H9 (cell line): ENCODE data around the gene NHS. TPM values are rescaled to one million over a fixed set of nuclear protein-coding genes. Genes with fewer than 3 reads are reported as not detected.

Experiments used
- DNase-seq: peaks from one replicate; pipeline ENCODE4 v3.0.0-alpha.2; 2017
- H2AFZ ChIP-seq: one replicate; pipeline ENCODE4 v1.6.1; 2013; ENCODE audit warnings: mild to moderate bottlenecking, low read length, control low read depth, moderate library complexity
- H2AK5ac ChIP-seq: 2 replicates; pipeline ENCODE4 v1.6.1; 2013; ENCODE audit warnings: low read length, control low read depth, mixed read lengths; ENCODE audit not compliant: insufficient read length
- H2BK120ac ChIP-seq: one replicate; pipeline ENCODE4 v1.6.1; 2013; ENCODE audit warnings: low read depth, mild to moderate bottlenecking, low read length, control low read depth, inconsistent platforms; ENCODE audit not compliant: poor library complexity, severe bottlenecking
- H2BK12ac ChIP-seq: 2 replicates; pipeline ENCODE4 v1.6.1; 2013; ENCODE audit warnings: low read length, control low read depth, mixed read lengths, low read depth; ENCODE audit not compliant: insufficient read length
- H2BK15ac ChIP-seq: 2 replicates; pipeline ENCODE4 v1.6.1; 2013; ENCODE audit warnings: low read depth, low read length, control low read depth
- H2BK20ac ChIP-seq: one replicate; pipeline ENCODE4 v1.6.1; 2013; ENCODE audit warnings: low read depth, mild to moderate bottlenecking, low read length, control low read depth, inconsistent platforms; ENCODE audit not compliant: poor library complexity, severe bottlenecking
- H2BK5ac ChIP-seq: 2 replicates; pipeline ENCODE4 v1.6.1; 2013; ENCODE audit warnings: low read length, control low read depth, mixed read lengths; ENCODE audit not compliant: insufficient read length
- H3K14ac ChIP-seq: 2 replicates; pipeline ENCODE4 v1.6.1; 2013; ENCODE audit warnings: low read length, control low read depth; ENCODE audit not compliant: insufficient read depth
- H3K18ac ChIP-seq: 2 replicates; pipeline ENCODE4 v1.6.1; 2013; ENCODE audit warnings: low read depth, mild to moderate bottlenecking, mixed read lengths, low read length, control low read depth; ENCODE audit not compliant: insufficient read length
- H3K23ac ChIP-seq: 2 replicates; pipeline ENCODE4 v1.6.1; 2013; ENCODE audit warnings: low read length, control low read depth, mixed read lengths, low read depth; ENCODE audit not compliant: insufficient read length
- H3K23me2 ChIP-seq: 2 replicates; pipeline ENCODE4 v1.6.1; 2013; ENCODE audit warnings: low read depth, mild to moderate bottlenecking, mixed read lengths, low read length, control low read depth; ENCODE audit not compliant: insufficient read length, poor library complexity, severe bottlenecking
- H3K27ac ChIP-seq: 2 replicates; pipeline ENCODE4 v1.5.1; 2013; ENCODE audit warnings: low read length, control low read depth, mixed read lengths, low read depth; ENCODE audit not compliant: insufficient read length
- H3K27me3 ChIP-seq: 2 replicates; pipeline ENCODE4 v1.6.1; 2013; ENCODE audit warnings: low read length, control low read depth, inconsistent platforms; ENCODE audit not compliant: insufficient read depth
- H3K4ac ChIP-seq: 2 replicates; pipeline ENCODE4 v1.6.1; 2013; ENCODE audit warnings: low read depth, mild to moderate bottlenecking, control low read depth, inconsistent platforms, low read length, moderate library complexity
- H3K4me1 ChIP-seq: 2 replicates; pipeline ENCODE4 v1.6.1; 2013; ENCODE audit warnings: low read length, control low read depth, inconsistent platforms; ENCODE audit not compliant: insufficient read depth
- H3K4me2 ChIP-seq: 2 replicates; pipeline ENCODE4 v1.6.1; 2013; ENCODE audit warnings: low read length, control low read depth, mixed read lengths; ENCODE audit not compliant: insufficient read length, insufficient read depth
- H3K56ac ChIP-seq: 2 replicates; pipeline ENCODE4 v1.6.1; 2013; ENCODE audit warnings: low read depth, mild to moderate bottlenecking, mixed read lengths, low read length, control low read depth; ENCODE audit not compliant: insufficient read length
- H3K79me1 ChIP-seq: 2 replicates; pipeline ENCODE4 v1.6.1; 2013; ENCODE audit warnings: low read depth, mild to moderate bottlenecking, moderate library complexity, low read length, control low read depth, inconsistent platforms; ENCODE audit not compliant: insufficient read depth, poor library complexity, severe bottlenecking
- H3K79me2 ChIP-seq: 2 replicates; pipeline ENCODE4 v1.6.1; 2013; ENCODE audit warnings: low read length, control low read depth, inconsistent platforms; ENCODE audit not compliant: insufficient read depth
- H3K9ac ChIP-seq: 2 replicates; pipeline ENCODE4 v1.6.1; 2013; ENCODE audit warnings: low read length, control low read depth, mixed read lengths; ENCODE audit not compliant: insufficient read length; ENCODE audit errors: extremely low read depth
- H3K9me3 ChIP-seq: one replicate; pipeline ENCODE4 v1.6.1; 2013; ENCODE audit warnings: low read depth, low read length, inconsistent platforms; ENCODE audit not compliant: control insufficient read depth
- H3T11ph ChIP-seq: one replicate; pipeline ENCODE4 v1.6.1; 2013; ENCODE audit warnings: mild to moderate bottlenecking, low read length, control low read depth, inconsistent platforms
- H4K20me1 ChIP-seq: one replicate; pipeline ENCODE4 v1.6.1; 2013; ENCODE audit not compliant: control insufficient read depth, insufficient read length, insufficient read depth
- H4K5ac ChIP-seq: 2 replicates; pipeline ENCODE4 v1.6.1; 2013; ENCODE audit warnings: low read depth, mild to moderate bottlenecking, mixed read lengths, low read length, control low read depth; ENCODE audit not compliant: insufficient read length
- H4K8ac ChIP-seq: replicated peaks from 2 replicates; pipeline ENCODE4 v1.6.1; 2013; ENCODE audit warnings: low read length, control low read depth, mixed read lengths, low read depth; ENCODE audit not compliant: insufficient read length
- H4K91ac ChIP-seq: 2 replicates; pipeline ENCODE4 v1.6.1; 2013; ENCODE audit warnings: low read depth, mild to moderate bottlenecking, moderate library complexity, mixed read lengths, low read length, control low read depth; ENCODE audit not compliant: insufficient read length
- H3K27ac Mint-ChIP-seq, 3 experiments: 2 replicates in 2 of 3; 3 replicates in 1 of 3; pipeline ENCODE4 v1.8.0; 2020 to 2021; ENCODE audit warnings: mixed read lengths in 3 of 3, mild to moderate bottlenecking in 1 of 3, moderate library complexity in 1 of 3
- H3K27me3 Mint-ChIP-seq: 2 replicates; pipeline ENCODE4 v1.8.0; 2021; ENCODE audit warnings: low read depth, mild to moderate bottlenecking, moderate library complexity, mixed read lengths
- H3K36me3 Mint-ChIP-seq, 3 experiments: 2 replicates in 2 of 3; 3 replicates in 1 of 3; pipeline ENCODE4 v1.8.0; 2020 to 2021; ENCODE audit warnings: low read depth in 3 of 3, mixed read lengths in 3 of 3; ENCODE audit not compliant: insufficient read depth in 1 of 3
- H3K4me1 Mint-ChIP-seq, 2 experiments: 2 replicates each; pipeline ENCODE4 v1.8.0; 2020; ENCODE audit warnings: mixed read lengths in 2 of 2
- H3K4me3 Mint-ChIP-seq, 2 experiments: 2 replicates in 1 of 2; 3 replicates in 1 of 2; pipeline ENCODE4 v1.8.0; 2020 to 2021; ENCODE audit warnings: mild to moderate bottlenecking in 2 of 2, mixed read lengths in 2 of 2, moderate library complexity in 1 of 2
- H3K9me3 Mint-ChIP-seq, 2 experiments: 2 replicates in 1 of 2; 3 replicates in 1 of 2; pipeline ENCODE4 v1.8.0; 2020; ENCODE audit warnings: mild to moderate bottlenecking in 2 of 2, mixed read lengths in 2 of 2, moderate library complexity in 1 of 2
- CTCF ChIP-seq: fragments of 200-600 bp; sonication (generic); conservative IDR thresholded peaks from 3 replicates; pipeline ENCODE4 v1.8.0; 2021; ENCODE audit warnings: antibody characterized with exemption, mild to moderate bottlenecking
- WGBS: extraction: QIAGEN DNeasy Blood & Tissue Kit; methylation state at CpG from one replicate; pipeline ENCODE4 v1.1.7; 2013; ENCODE audit warnings: missing lambda C conversion rate, low lambda C conversion rate, mixed read lengths; ENCODE audit not compliant: insufficient read length; ENCODE audit errors: extremely low coverage; 5-methylcytosine and 5-hydroxymethylcytosine counted together
- total RNA-seq: library from RNA; stranded (reverse); gene quantifications from 2 replicates; pipeline ENCODE4 v1.2.1, GENCODE V29; 2021

The NHS gene
- total RNA-seq, 1 experiment from 2014 or later = 8.7 TPM

DNA sequence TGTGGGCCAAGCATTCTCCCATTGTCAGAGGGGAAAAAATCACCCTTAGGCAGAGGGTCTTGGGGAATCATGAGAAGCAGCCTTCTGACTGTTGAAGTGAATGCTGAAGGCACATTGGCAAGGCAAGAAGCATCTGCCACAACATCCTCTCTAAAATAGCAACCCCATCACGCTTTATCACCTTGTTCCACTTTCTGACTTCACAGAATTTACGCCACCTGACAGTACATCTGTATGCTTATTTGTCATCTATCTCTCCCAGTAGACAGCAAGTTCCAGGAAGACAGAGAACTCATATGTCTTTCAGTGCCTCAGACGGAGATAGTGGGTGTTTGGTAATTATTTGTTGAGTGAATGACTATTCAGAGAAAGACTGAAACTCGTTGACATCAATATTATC lies 293.9 kb downstream of the NHS start:
- Histone ChIP-seq H3K9ac (no peak overlapping the region), H2AK5ac (no peak overlapping the region), H3K4me2 (no peak overlapping the region), H4K5ac (no peak overlapping the region), H3T11ph (no peak overlapping the region), H2BK5ac (no peak overlapping the region), H3K4ac (no peak overlapping the region), H3K79me2 (no peaks in the 10 kb centered on the region), H3K27me3 (no peaks in the 10 kb centered on the region), H3K9me3 (peaks cover 8% of the 10 kb centered on the region), H2BK12ac (no peak overlapping the region), H3K79me1 (no peaks in the 10 kb centered on the region), H2BK15ac (no peak overlapping the region), H4K8ac (no peak overlapping the region), H3K18ac (no peak overlapping the region), H3K4me1 (no peaks in the 10 kb centered on the region), H3K56ac (no peak overlapping the region), H3K23me2 (no peaks in the 10 kb centered on the region), H4K91ac (no peak overlapping the region), H2AFZ (no peak overlapping the region), H3K27ac (no peak overlapping the region), H3K14ac (no peak overlapping the region), H2BK120ac (no peak overlapping the region), H4K20me1 (no peaks in the 10 kb centered on the region), H2BK20ac (no peak overlapping the region), H3K23ac (no peak overlapping the region)
- Mint-ChIP-seq H3K4me1 (peaks cover 0 to 3% of the 10 kb centered on the region in 2 experiments; a peak in 2 of 4 replicates), H3K9me3 (no peaks in the 10 kb centered on the region; a peak in 1 of 5 replicates), H3K4me3 (no peak overlapping the region), H3K36me3 (no peaks in the 10 kb centered on the region), H3K27ac (no peak overlapping the region), H3K27me3 (no peaks in the 10 kb centered on the region; the same call in 1 of the 2 replicates)
- TF ChIP-seq CTCF = no peak
- WGBS = no CpG with 5 or more reads among the region's 4 CpGs
- DNase-seq = no peak
